WTC11 (cell line): ENCODE results near the gene NAMPT. TPM values are rescaled to one million over a fixed set of nuclear protein-coding genes. Genes with fewer than 3 reads are reported as not detected.

Source experiments
- ATAC-seq: fragments of 200-7000 bp; cut with Tn5 transposase; 2 replicates; pipeline ENCODE4 v1.10.0; 2021; ENCODE audit warnings: mild to moderate bottlenecking, moderate library complexity
- CTCF ChIA-PET: fragments of 300-600 bp; sonication (Branson Sonifier 250); formaldehyde crosslinking; loops from one replicate; lab custom pipeline; 2021; ENCODE audit warnings: antibody characterized with exemption; lab: Charles Lee
- POLR2A ChIA-PET: fragments of 350-600 bp; sonication (Branson Sonifier 250); formaldehyde crosslinking; loops from one replicate; lab custom pipeline; 2021; ENCODE audit warnings: antibody characterized with exemption; lab: Charles Lee
- DNase-seq: peaks from one replicate; pipeline ENCODE4 v3.0.0; 2021; ENCODE audit warnings: low spot score
- H3K27ac Mint-ChIP-seq: 2 replicates; pipeline ENCODE4 v1.8.0; 2021; ENCODE audit warnings: mixed read lengths
- H3K27me3 Mint-ChIP-seq: 2 replicates; pipeline ENCODE4 v1.8.0; 2021; ENCODE audit warnings: low read depth, mild to moderate bottlenecking, moderate library complexity, mixed read lengths
- H3K36me3 Mint-ChIP-seq: 2 replicates; pipeline ENCODE4 v1.8.0; 2021; ENCODE audit warnings: mixed read lengths
- H3K4me1 Mint-ChIP-seq: 2 replicates; pipeline ENCODE4 v1.8.0; 2022; ENCODE audit warnings: mixed read lengths
- H3K4me3 Mint-ChIP-seq: 2 replicates; pipeline ENCODE4 v1.8.0; 2021; ENCODE audit warnings: mild to moderate bottlenecking, moderate library complexity, mixed read lengths
- H3K9me3 Mint-ChIP-seq: 2 replicates; pipeline ENCODE4 v1.8.0; 2021; ENCODE audit warnings: mixed read lengths
- AR ChIP-seq: fragments of 250-450 bp; sonication (Bioruptor Pico); IDR thresholded peaks from 2 replicates; pipeline ENCODE4 v1.9.0; 2021; ENCODE audit warnings: mild to moderate bottlenecking
- CBFB ChIP-seq: sonication (generic); formaldehyde crosslinking; IDR thresholded peaks from 2 replicates; pipeline ENCODE4 v1.8.1; 2022; ENCODE audit warnings: mild to moderate bottlenecking, low read depth, missing genetic modification reagents
- E2F1 ChIP-seq: sonication (generic); formaldehyde crosslinking; IDR thresholded peaks from 2 replicates; pipeline ENCODE4 v1.8.0; 2022; ENCODE audit warnings: mild to moderate bottlenecking, missing genetic modification reagents
- ELF4 ChIP-seq: sonication (generic); formaldehyde crosslinking; IDR thresholded peaks from 2 replicates; pipeline ENCODE4 v1.8.1; 2022; ENCODE audit warnings: low read depth, mild to moderate bottlenecking, moderate library complexity, missing genetic modification reagents
- EMX1 ChIP-seq: fragments of 250-450 bp; sonication (Bioruptor Pico); IDR thresholded peaks from 2 replicates; pipeline ENCODE4 v1.8.0; 2021; ENCODE audit warnings: mild to moderate bottlenecking
- GABPB1 ChIP-seq: sonication (generic); formaldehyde crosslinking; IDR thresholded peaks from 2 replicates; pipeline ENCODE4 v1.8.1; 2023; ENCODE audit warnings: mild to moderate bottlenecking, missing genetic modification reagents
- IRF2 ChIP-seq: sonication (generic); formaldehyde crosslinking; IDR thresholded peaks from 2 replicates; pipeline ENCODE4 v1.8.0; 2022; ENCODE audit warnings: low read depth, missing genetic modification reagents, borderline replicate concordance
- MYBL2 ChIP-seq: sonication (generic); formaldehyde crosslinking; IDR thresholded peaks from 2 replicates; pipeline ENCODE4 v1.8.1; 2023; ENCODE audit warnings: mild to moderate bottlenecking, moderate library complexity, missing genetic modification reagents
- OVOL2 ChIP-seq: fragments of 250-450 bp; sonication (Bioruptor Pico); IDR thresholded peaks from 2 replicates; pipeline ENCODE4 v1.9.0; 2021; ENCODE audit warnings: mild to moderate bottlenecking, borderline replicate concordance
- SMAD3 ChIP-seq: sonication (generic); formaldehyde crosslinking; IDR thresholded peaks from 2 replicates; pipeline ENCODE4 v1.8.0; 2022; ENCODE audit warnings: missing genetic modification reagents, mild to moderate bottlenecking, borderline replicate concordance
- TP53 ChIP-seq: sonication (generic); formaldehyde crosslinking; IDR thresholded peaks from 2 replicates; pipeline ENCODE4 v1.8.1; 2023; ENCODE audit warnings: mild to moderate bottlenecking, missing genetic modification reagents
- ZBTB21 ChIP-seq: sonication (generic); formaldehyde crosslinking; IDR thresholded peaks from 2 replicates; pipeline ENCODE4 v1.8.1; 2023; ENCODE audit warnings: mild to moderate bottlenecking, missing genetic modification reagents, borderline replicate concordance
- ZNF232 ChIP-seq: sonication (generic); formaldehyde crosslinking; IDR thresholded peaks from 2 replicates; pipeline ENCODE4 v1.8.0; 2022; ENCODE audit warnings: mild to moderate bottlenecking, missing genetic modification reagents
- ZNF281 ChIP-seq: sonication (generic); formaldehyde crosslinking; IDR thresholded peaks from 2 replicates; pipeline ENCODE4 v1.8.0; 2023; ENCODE audit warnings: mild to moderate bottlenecking, missing genetic modification reagents
- ZNF317 ChIP-seq: sonication (generic); formaldehyde crosslinking; IDR thresholded peaks from 2 replicates; pipeline ENCODE4 v1.8.1; 2023; ENCODE audit warnings: low read depth, mild to moderate bottlenecking, moderate library complexity, missing genetic modification reagents, borderline replicate concordance
- ZNF396 ChIP-seq: fragments of 250-450 bp; sonication (Bioruptor Pico); IDR thresholded peaks from 2 replicates; pipeline ENCODE4 v1.8.0; 2021; ENCODE audit warnings: mild to moderate bottlenecking, moderate library complexity, borderline replicate concordance
- ZNF416 ChIP-seq: fragments of 250-450 bp; sonication (Bioruptor Pico); IDR thresholded peaks from 2 replicates; pipeline ENCODE4 v1.9.0; 2021; ENCODE audit warnings: mild to moderate bottlenecking, inconsistent platforms
- ZNF425 ChIP-seq: fragments of 250-450 bp; sonication (Bioruptor Pico); conservative IDR thresholded peaks from 2 replicates; pipeline ENCODE4 v1.9.0; 2021; ENCODE audit warnings: mild to moderate bottlenecking
- total RNA-seq: library from RNA; stranded (reverse); gene quantifications from 3 replicates; pipeline ENCODE4 v1.2.3, GENCODE V29; 2021

Gene NAMPT
- total RNA-seq, 1 experiment from 2014 or later = 99.1 TPM

GRCh38 chr7:106313966-106314365, 29.2 kb upstream of the NAMPT start:
- POLR2A ChIA-PET = no interaction called here
- CTCF ChIA-PET = no interaction called here
- ATAC-seq = no peak
- Mint-ChIP-seq H3K4me1 (no peaks in the 10 kb centered on the region), H3K4me3 (no peak overlapping the region), H3K27me3 (no peaks in the 10 kb centered on the region), H3K27ac (no peak overlapping the region), H3K9me3 (peaks cover 15% of the 10 kb centered on the region), H3K36me3 (peaks cover 5% of the 10 kb centered on the region; the same call in 1 of the 2 replicates)
- DNase-seq = no peak
- TF ChIP-seq EMX1 (CRISPR knock-in tag) (no peak), ELF4 (CRISPR knock-in tag) (no peak), ZNF317 (CRISPR knock-in tag) (no peak), ZNF281 (CRISPR knock-in tag) (no peak), ZNF416 (CRISPR knock-in tag) (no peak), ZNF232 (CRISPR knock-in tag) (no peak), AR (CRISPR knock-in tag) (no peak), TP53 (no peak), ZNF425 (CRISPR knock-in tag) (no peak), ZNF396 (CRISPR knock-in tag) (no peak), E2F1 (CRISPR knock-in tag) (no peak)

GRCh38 chr7:106313456-106313901, 28.7 kb upstream of the NAMPT start:
- ChIA-PET CTCF (no interaction called here), POLR2A (no interaction called here)
- no peak overlapping the region for H3K4me3 Mint-ChIP-seq
- DNase-seq = no peak
- no peaks in the 10 kb centered on the region for H3K27me3 Mint-ChIP-seq
- ATAC-seq = no peak
- TF ChIP-seq OVOL2 (CRISPR knock-in tag) (no peak), GABPB1 (CRISPR knock-in tag) (no peak), CBFB (CRISPR knock-in tag) (no peak), E2F1 (CRISPR knock-in tag) (no peak), ZBTB21 (CRISPR knock-in tag) (no peak), IRF2 (CRISPR knock-in tag) (no peak), SMAD3 (CRISPR knock-in tag) (no peak), MYBL2 (CRISPR knock-in tag) (no peak)
- no peak overlapping the region for H3K27ac Mint-ChIP-seq
- peaks cover 10% of the 10 kb centered on the region for H3K9me3 Mint-ChIP-seq
- H3K36me3 Mint-ChIP-seq = no peaks in the 10 kb centered on the region
- H3K4me1 Mint-ChIP-seq = no peaks in the 10 kb centered on the region
